GM12801 (cell line): Measurements from ENCODE around the gene TMEM35A.

Experiments
- CTCF ChIP-seq: IDR thresholded peaks from one replicate; pipeline ENCODE4 v1.5.1; 2011; ENCODE audit warnings: control low read depth; ENCODE audit not compliant: insufficient read length; ENCODE audit errors: extremely low read depth

Gene TMEM35A

GRCh38 chrX:101062176-101062575 lies 16.5 kb upstream of the TMEM35A start:
- TF ChIP-seq CTCF, result no peak

DNA sequence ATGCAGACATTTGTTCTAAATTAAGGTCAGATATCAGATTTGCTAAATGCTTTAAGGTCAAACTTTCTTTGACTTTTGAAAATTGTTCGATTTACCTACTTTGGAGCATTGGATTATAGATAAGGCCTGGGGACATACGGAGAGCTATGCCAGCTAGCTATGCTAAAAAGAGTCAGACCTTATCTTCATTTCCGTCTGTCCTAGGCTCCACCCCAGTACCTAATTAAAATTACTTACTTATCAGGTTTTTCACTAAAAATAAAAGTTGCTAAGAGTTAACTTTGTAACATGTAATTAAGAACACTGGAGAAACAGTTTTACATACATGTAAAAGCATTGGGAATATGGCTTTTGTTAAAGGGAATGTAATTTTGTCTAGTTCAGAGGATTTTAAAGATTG lies 7.1 kb upstream of the TMEM35A start:
- no peak for TF ChIP-seq CTCF

- TF ChIP-seq CTCF, result no peak
Observed at GRCh38 chrX:101079736-101080270, 1.1 kb downstream of the TMEM35A start.

GRCh38 chrX:101080326-101081124 lies 1.8 kb downstream of the TMEM35A start:
- TF ChIP-seq CTCF, result no peak

- no peak for TF ChIP-seq CTCF
Observed at GRCh38 chrX:101081231-101081630, 2.6 kb downstream of the TMEM35A start.

- TF ChIP-seq CTCF, result no peak
Observed at GRCh38 chrX:101091817-101092216, 13.1 kb downstream of the TMEM35A start.

- TF ChIP-seq CTCF, result no peak
Observed at GRCh38 chrX:101097546-101098453, 19.1 kb downstream of the TMEM35A start, which contains the start of gene CENPI. Gene CENPI (plus strand): TSS chrX:101098204. CDS start chrX:101101071, 2,867 bp downstream.
